Measurements from ENCODE around the gene BLCAP. TPM values are rescaled to one million over a fixed set of nuclear protein-coding genes. Genes with fewer than 3 reads are reported as not detected.

Gene BLCAP
- total RNA-seq, 1 experiment from 2014 or later, result 99.9 TPM

DNA sequence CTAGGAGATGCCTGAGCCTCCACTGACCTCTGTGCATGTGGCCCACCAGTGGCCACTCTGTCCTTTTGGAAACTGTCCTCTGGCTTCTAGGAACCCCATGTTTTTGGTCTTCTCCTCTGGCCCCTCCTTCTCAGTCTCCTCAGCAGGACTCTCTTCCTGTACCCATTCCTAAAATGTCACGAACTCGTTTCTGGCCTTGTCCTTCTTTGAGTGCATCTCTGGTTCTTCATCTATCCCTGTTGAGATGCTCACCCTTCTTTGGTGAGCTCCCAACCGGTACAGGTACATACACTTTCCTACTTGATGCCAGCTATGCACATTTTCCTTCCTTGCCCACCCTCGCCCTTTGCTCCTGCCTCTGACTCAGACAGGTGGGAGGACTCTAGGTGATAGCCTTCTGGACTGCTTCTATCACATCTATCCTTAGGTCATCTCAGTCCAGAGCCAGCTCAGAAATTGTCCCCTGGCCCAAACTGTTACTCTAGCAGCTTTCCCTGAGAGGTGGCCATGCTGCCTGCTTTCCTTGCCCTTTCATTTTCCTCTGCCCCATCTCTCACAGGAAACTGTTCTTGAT, 21.4 kb downstream of the BLCAP start:
- POLR2A ChIA-PET (ENCODE audit: unreplicated experiment), result no interaction called here
- no peaks in the 10 kb centered on the region; the same call in 1 of the 2 replicates for H4K20me1 ChIP-seq (ENCODE audit: insufficient read depth)

DNA sequence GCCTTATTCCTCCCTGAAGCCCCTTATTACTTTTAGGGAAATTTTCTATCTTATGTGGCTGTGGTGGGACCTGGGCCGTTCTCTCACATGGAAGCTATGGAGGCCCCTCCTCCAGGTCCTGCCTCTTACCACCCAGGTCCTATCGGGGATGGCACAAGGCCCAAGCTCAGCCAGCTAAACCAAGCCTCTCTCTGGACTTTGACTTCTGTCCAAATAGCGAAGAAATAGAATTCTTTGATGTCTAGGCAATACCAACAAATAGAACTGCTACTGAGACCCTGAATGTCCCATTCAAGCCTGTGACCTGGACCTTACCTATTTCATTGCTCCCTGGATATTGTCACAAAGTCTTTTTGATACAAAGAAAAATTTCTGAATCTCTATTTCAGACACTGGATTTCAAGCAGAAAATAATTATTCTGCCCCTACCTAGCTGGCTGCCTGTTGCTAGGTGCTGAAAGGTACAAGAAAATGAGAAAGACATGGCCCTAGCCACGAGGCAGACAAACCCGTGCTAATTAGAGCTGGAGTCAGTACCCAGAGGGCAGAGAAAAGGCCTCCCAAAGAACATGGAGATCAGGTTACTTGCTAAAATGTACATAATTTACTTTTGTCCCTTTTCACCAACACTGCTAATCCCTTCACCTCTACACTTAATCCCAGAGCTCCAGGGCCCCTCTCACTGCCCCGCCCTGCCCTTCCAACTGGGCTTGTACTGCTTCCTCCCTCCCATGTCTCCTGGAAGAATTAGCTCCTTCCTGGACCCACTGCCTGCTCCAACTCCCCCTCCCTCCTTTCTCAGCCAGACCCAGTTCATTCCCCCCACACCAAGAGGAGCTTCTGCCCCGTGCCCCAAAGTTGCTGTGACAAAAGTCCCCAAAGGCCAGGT, 22.2 kb downstream of the BLCAP start:
- CTCF ChIA-PET, result no interaction called here
- intact Hi-C loops (cut with micrococcal nuclease; ENCODE audit: unreplicated experiment), result no loop called here
- POLR2A ChIA-PET (ENCODE audit: unreplicated experiment), result no interaction called here
- Histone ChIP-seq H3K4me3 (no peak overlapping the region), H3K79me2 (ENCODE audit: low read depth) (no peaks in the 10 kb centered on the region), H3K9me3 (ENCODE audit: insufficient read depth, low read depth) (no peaks in the 10 kb centered on the region), H3K4me2 (no peak overlapping the region), H3K4me1 (replicated peaks; ENCODE audit: insufficient read depth) (no peaks in the 10 kb centered on the region; the same call in 1 of the 2 replicates), H3K27ac (no peak overlapping the region), H3F3A (ENCODE audit: insufficient read depth, low read depth) (peaks cover 5% of the 10 kb centered on the region; the same call in 1 of the 2 replicates), H4K20me1 (ENCODE audit: insufficient read depth) (no peaks in the 10 kb centered on the region; the same call in 1 of the 2 replicates), H3K36me3 (ENCODE audit: low read depth) (no peaks in the 10 kb centered on the region), H3K27me3 (ENCODE audit: insufficient read depth, low read depth) (no peaks in the 10 kb centered on the region), H3K9me2 (ENCODE audit: insufficient read depth) (no peaks in the 10 kb centered on the region), H2AFZ (no peak overlapping the region)
- DNase-seq, result no peak
- no TSS peak for BruUV-seq (replicated peaks)
- TF ChIP-seq EZH2 (IDR thresholded peaks at IDR 0.05; ENCODE audit: low read depth), result no peak
- TF ChIP-seq, protein P1, sequence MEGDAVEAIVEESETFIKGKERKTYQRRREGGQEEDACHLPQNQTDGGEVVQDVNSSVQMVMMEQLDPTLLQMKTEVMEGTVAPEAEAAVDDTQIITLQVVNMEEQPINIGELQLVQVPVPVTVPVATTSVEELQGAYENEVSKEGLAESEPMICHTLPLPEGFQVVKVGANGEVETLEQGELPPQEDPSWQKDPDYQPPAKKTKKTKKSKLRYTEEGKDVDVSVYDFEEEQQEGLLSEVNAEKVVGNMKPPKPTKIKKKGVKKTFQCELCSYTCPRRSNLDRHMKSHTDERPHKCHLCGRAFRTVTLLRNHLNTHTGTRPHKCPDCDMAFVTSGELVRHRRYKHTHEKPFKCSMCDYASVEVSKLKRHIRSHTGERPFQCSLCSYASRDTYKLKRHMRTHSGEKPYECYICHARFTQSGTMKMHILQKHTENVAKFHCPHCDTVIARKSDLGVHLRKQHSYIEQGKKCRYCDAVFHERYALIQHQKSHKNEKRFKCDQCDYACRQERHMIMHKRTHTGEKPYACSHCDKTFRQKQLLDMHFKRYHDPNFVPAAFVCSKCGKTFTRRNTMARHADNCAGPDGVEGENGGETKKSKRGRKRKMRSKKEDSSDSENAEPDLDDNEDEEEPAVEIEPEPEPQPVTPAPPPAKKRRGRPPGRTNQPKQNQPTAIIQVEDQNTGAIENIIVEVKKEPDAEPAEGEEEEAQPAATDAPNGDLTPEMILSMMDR (conservative IDR thresholded peaks at IDR 0.05), result no peak

More for the DNA sequence above, 21.4 kb downstream of the BLCAP start:
- H3K27ac ChIP-seq, result no peak overlapping the region
- H3K9me2 ChIP-seq (ENCODE audit: insufficient read depth), result no peaks in the 10 kb centered on the region
- peaks cover 5% of the 10 kb centered on the region; the same call in 1 of the 2 replicates for H3F3A ChIP-seq (ENCODE audit: insufficient read depth, low read depth)
- H3K36me3 ChIP-seq (ENCODE audit: low read depth), result no peaks in the 10 kb centered on the region
- no peak for TF ChIP-seq EZH2 (IDR thresholded peaks at IDR 0.05; ENCODE audit: low read depth)
- TF ChIP-seq, protein P1 (conservative IDR thresholded peaks at IDR 0.05), result no peak
- H3K9me3 ChIP-seq (ENCODE audit: insufficient read depth, low read depth), result no peaks in the 10 kb centered on the region
- H3K27me3 ChIP-seq (ENCODE audit: insufficient read depth, low read depth), result no peaks in the 10 kb centered on the region
- CTCF ChIA-PET, result no interaction called here
- intact Hi-C loops (cut with micrococcal nuclease; ENCODE audit: unreplicated experiment), result no loop called here
- H3K4me3 ChIP-seq, result no peak overlapping the region
- no peaks in the 10 kb centered on the region for H3K79me2 ChIP-seq (ENCODE audit: low read depth)
- BruUV-seq (replicated peaks), result no TSS peak
- H2AFZ ChIP-seq, result no peak overlapping the region
- no peaks in the 10 kb centered on the region; the same call in 1 of the 2 replicates for H3K4me1 ChIP-seq (replicated peaks; ENCODE audit: insufficient read depth)
- DNase-seq, result no peak
- no peak overlapping the region for H3K4me2 ChIP-seq

DNA sequence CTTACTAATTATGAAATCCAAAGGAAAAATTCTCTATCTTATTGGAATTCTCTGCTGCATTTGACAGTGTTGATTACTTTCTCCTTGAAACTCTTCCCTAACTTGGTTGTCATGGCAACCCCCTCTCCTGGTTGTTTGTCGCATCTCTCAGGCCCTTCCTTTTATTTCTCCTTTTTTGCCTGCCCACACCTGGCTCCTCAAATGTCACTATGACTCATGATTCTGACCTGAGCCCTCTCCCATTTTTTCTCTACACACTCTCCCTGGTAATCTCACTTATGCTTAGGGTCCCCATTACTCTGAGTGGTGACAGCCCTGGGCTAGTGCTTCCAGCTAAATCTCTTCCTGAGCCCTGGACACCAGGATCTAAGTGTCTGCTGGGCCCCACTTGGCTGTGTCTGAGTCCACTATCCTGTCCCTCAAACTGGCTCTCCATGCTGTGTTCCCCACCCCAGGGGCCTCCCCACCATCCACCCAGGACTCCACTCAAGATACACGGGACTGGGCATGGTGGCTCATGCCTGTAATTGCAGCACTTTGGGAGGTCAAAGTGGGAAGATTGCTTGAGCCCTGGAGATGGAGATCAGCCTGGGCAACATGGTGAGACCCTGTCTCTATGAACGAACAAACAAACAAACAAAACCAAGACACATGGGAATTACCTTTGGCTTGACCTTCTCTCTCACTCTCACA, 23.1 kb downstream of the BLCAP start:
- Histone ChIP-seq H3K9me3 (ENCODE audit: insufficient read depth, low read depth) (no peaks in the 10 kb centered on the region), H3K36me3 (ENCODE audit: low read depth) (no peaks in the 10 kb centered on the region), H3K4me3 (no peak overlapping the region), H3K9me2 (ENCODE audit: insufficient read depth) (no peaks in the 10 kb centered on the region), H3K4me1 (replicated peaks; ENCODE audit: insufficient read depth) (no peaks in the 10 kb centered on the region; the same call in 1 of the 2 replicates), H3K4me2 (no peak overlapping the region), H3K27ac (no peak overlapping the region), H2AFZ (no peak overlapping the region), H3K79me2 (ENCODE audit: low read depth) (no peaks in the 10 kb centered on the region), H3F3A (ENCODE audit: insufficient read depth, low read depth) (peaks cover 5% of the 10 kb centered on the region; the same call in 1 of the 2 replicates), H3K27me3 (ENCODE audit: insufficient read depth, low read depth) (no peaks in the 10 kb centered on the region), H4K20me1 (ENCODE audit: insufficient read depth) (no peaks in the 10 kb centered on the region; the same call in 1 of the 2 replicates)
- no TSS peak for BruUV-seq (replicated peaks)
- intact Hi-C loops (cut with micrococcal nuclease; ENCODE audit: unreplicated experiment), result no loop called here
- DNase-seq, result no peak
- TF ChIP-seq, protein P1 (conservative IDR thresholded peaks at IDR 0.05), result no peak
- TF ChIP-seq EZH2 (IDR thresholded peaks at IDR 0.05; ENCODE audit: low read depth), result no peak
- CTCF ChIA-PET, result no interaction called here
- POLR2A ChIA-PET (ENCODE audit: unreplicated experiment), result no interaction called here

All from PC-9 (cell line).